HG03135 (cell line): ENCODE measurements around the gene IMPACT.

Experiments
- ATAC-seq: cut with Tn5 transposase; IDR thresholded peaks from one replicate; pipeline ENCODE4 v1.9.1; 2021; ENCODE audit warnings: mild to moderate bottlenecking, moderate library complexity; ENCODE audit not compliant: unreplicated experiment

The IMPACT gene

DNA sequence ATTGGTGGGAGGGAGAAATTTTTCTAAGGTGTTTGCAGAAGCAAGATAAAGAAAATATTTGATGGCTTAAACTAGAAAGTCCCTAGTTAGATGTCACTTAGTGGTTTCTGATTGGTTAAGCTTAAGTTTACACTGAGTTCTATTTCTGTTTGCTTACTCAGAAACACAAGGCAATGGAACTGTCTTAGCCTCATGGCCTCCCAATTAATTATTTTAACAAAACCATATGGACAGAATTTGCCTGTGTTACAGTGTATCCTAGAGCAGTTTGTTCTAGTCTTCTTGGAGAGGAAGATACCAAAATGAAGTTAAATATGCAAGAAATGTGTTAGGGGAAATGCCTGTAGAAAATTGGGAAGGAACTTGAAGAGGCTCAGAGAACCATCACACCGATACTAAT, 4.6 kb upstream of the IMPACT start:
- ATAC-seq, result no peak

DNA sequence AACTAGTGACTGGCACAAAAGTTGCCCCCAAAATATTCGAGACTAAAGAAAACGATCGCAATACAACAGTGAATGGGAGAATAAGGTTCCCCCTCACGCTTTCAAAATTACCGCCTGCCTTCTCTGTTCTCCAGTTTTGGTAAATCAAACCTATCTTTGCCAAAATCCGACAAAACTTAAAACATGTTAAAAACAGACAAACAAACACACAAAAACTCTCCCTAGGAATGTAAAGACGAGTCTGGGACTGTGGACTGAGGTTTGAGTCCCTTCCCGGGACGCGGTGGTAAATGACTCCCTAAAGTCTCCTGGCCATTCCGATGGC, 435 bp upstream of the IMPACT start:
- no peak for ATAC-seq

DNA sequence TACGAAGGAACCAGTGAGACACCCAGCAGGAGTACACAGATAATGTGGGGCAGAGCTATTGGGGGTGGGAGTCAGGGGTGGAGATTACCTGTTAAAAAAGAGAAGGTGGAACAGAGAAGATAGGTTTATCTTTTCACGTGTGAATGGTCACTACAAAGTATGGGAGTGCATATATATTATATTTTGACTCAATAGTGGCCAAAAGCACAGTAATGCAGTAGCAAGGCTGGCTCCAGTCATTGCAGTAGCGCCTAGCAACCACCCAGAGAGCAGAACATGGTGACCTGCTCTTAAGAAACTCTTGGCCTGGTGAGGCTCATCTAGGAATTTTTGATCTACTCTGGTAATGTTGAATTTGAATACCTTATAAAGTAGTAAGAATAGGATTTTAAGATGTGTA, 1.0 kb downstream of the IMPACT start:
- no peak for ATAC-seq

DNA sequence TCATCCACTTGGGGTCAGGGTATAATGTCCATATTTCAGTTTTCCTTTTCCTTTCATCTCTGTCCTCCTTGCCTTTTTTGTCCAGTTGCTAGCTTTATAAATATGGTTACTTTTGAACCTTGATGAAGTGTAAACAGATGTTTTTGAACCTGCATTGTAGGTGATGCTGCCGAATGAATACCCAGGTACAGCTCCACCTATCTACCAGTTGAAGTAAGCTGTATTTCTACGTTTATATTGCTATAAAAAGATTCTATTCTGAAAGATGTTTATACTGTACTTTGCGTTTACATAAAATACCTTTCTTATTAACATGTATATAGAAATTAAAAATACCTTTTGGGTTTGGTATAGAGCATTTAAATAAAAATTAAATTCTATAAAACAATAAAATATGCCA, 2.2 kb downstream of the IMPACT start:
- ATAC-seq, result no peak

DNA sequence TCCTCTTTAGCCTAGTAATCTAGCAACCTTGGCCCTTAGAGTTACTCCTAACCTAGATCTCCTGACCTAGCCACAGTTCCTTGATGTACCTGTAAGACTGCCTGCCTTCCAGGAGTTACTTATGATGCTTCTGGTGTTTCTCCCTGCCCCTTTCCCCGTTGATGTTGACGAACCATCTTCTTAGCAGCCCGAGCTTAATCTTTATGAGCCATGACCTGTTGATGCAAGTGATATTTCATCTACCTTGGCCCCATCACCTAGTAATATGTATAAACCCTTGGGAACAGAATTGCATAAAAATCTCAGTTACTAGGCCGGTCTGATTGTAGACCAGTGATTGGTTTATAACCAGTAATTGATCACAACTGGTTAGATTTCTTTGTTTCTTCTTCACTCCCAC, 2.7 kb downstream of the IMPACT start:
- no peak for ATAC-seq

DNA sequence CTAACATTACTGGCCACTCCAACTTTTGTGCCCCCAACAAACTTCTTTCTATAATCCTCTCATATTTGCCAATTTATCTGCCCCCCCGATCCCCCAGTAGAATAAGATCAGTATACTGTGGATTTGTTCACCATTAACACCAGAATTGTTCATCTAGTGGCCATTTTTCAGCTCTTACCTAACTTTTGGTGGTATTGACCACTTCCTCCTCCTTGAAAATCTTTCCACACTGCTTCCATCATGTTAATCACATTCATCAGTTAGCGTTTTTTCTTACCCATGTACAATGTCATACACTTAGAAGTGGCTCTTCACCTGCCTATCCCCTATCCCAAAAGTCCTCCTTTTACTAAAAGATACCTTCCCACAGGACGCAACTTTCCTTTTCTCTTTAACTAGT, 6.1 kb downstream of the IMPACT start:
- ATAC-seq, result no peak

DNA sequence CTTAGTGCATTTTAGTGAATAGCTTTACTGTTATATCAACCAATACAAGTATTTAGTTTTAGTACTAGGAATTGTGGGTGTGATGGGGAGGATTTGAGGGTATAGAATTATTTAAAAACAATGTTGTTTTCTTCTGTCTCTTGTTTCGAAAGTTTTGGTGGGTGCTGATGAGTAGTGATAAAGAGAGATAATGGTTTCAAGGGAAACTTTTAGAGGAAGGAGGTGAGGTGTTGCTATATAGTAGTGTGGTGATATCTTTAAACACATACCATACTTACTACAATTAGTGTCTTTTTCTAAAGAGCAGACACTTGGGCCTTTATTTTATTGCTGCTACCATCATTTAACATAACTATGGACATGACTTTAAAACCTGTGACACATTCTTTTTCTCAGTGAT, 10.5 kb downstream of the IMPACT start:
- no peak for ATAC-seq

DNA sequence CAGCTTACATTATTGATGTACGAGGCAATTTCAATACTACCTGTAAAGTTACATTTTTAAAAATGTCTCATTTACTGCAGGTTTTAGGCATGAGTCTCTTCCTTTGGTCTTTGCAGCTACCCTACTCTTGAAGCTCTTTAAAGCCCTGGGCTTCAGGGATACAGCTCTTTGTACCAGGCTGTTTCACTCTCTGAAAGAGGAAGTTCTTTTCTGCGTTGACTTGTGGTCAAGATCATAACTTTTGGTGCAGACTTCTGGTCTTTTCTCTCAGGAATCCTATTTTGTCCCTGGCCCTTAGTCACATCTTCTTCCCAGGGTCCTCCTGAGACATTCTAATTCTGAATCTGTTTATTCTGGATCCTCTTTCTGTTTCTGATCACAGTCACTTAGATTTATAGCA, 17.4 kb downstream of the IMPACT start:
- ATAC-seq, result no peak

DNA sequence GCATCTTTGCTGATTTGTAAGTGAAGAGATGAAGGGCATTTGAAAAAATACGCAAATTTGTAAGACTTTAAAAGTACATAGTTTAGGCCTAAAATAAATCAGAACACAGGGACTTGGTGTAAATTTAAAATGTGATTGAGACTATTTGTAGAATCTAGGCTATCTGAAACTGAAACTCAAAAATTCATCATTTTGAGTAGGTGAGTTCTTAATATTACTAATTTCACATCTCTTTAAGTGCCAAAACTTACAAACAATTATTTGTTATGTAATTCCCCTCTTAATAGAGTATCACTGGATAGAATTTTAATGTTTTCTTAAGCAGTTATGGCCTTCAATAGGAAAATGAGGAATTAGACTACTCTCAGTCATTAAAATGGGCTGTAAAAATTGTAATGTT, 20.0 kb downstream of the IMPACT start:
- ATAC-seq, result peak; percentile 62

DNA sequence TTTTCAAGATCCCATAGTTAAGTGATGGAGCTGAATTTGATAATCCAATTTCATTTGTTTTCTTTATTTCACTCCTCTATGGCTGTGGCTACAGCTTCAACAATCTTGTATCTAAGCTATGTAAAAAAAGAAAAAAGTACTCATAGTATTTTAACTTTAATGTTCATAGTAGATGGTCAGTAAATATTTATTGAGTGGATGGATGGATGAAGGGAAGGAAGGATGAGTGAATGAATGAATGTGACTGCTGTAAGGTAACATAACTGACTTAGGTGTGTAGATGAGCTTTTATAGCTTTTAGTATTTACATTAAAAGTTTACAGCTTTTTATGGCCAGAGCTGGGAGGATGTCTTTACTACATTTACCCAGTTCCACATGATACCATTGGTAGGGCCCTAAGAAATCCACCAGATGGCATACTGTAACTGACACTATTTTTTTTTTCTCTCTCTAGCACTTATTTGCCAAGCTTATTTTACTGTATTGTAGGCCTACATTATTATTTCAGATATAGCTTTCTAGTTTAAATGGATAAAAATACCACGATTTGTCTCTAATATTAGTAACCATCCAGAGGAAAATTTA, 20.6 kb downstream of the IMPACT start:
- no peak for ATAC-seq

DNA sequence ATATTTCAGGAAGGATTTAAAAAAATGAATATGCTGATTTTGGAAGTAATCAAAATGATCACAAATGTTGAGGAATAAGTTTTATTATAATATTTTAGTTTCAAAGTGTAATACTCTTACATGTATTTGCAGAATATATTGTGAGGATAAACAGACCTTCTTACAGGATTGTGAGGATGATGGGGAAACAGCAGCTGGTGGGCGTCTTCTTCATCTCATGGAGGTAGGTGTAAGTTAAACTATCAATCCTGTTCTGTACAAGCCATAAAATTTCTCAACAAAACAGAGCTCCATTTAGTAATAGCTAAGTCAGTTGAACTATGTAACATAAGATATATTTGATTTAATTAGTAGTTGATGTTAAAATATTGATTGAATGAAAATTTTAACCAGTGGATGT, 21.5 kb downstream of the IMPACT start:
- no peak for ATAC-seq

DNA sequence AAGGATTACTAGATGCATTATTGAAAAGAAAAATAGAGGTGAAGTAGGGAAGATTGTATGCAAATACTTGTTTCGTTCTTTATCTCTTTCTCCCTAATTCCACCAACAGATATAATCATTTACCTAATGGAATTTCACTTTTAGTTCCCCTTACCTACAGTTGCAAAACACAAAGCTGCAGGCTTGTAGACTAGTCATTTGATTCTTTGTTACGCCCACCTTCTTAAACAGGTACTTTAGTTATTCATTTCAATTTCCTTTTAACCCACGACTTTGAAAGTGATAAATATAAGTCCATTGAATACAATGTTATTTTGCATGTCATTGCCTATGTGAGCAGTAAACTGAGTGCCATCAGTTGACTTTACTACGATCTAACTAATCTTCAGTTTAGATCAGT, 30.1 kb downstream of the IMPACT start:
- peak; percentile 97 for ATAC-seq

DNA sequence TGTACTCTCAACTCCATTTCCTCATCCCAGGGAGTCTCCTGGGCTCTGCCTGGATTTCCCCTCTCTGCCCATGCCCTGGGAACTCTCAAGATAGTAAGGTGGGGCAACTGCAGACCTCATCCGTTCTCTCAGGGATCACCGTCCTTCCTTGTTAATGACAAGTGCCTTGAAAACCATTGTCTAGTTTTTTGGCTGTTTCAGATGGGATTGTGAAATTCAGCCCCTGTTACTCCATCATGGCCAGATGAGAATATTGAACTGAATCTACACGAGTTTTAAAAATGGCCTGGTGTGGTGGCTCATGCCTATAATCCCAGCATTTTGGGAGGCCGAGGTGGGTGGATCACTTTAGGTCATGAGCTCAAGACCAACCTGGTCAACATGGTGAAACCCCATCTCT, 33.3 kb downstream of the IMPACT start:
- ATAC-seq, result no peak

DNA sequence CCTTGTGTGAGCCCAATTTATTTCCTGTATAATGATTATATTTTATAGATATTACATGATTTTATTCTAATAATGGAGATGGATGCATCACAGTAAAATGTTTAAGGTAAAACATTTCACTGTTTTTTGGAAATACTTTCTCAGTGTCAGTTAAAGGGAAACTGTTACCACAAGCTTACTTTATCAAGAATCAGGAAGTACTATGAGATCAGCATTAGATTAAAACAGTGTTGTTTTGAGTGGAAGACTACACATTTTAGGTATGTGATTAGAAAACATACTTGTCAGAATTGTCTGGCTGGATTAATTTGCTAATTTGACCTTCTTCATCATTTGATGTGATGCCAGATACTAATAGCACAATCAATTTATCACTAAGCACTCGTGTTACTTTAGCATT, 33.9 kb downstream of the IMPACT start, which contains the start of gene HRH4:
Gene HRH4, plus strand, starts transcription at position 250 of the 400 bp plus-strand sequence. Its CDS starts 92 bp downstream, at position 342.
- no peak for ATAC-seq

DNA sequence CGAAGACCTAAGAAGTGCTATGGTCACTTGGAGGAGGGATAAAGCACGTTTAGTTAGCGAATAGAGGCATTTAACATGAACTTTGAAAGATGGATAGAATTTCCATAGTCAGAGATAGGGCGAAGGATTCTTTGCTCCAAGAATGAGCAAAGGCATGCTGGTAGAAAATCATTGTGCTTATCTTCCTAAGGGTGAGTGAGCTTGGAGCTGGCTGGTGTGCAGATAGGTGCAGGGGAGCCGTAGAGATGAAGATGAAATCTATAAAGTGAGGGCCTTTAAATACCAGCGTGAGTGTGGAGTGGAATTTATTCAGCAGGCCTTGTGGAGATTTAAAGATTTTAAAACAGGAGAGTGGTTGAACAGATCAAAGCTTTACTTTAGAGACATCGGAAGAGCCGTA, 35.5 kb downstream of the IMPACT start:
- ATAC-seq, result no peak

DNA sequence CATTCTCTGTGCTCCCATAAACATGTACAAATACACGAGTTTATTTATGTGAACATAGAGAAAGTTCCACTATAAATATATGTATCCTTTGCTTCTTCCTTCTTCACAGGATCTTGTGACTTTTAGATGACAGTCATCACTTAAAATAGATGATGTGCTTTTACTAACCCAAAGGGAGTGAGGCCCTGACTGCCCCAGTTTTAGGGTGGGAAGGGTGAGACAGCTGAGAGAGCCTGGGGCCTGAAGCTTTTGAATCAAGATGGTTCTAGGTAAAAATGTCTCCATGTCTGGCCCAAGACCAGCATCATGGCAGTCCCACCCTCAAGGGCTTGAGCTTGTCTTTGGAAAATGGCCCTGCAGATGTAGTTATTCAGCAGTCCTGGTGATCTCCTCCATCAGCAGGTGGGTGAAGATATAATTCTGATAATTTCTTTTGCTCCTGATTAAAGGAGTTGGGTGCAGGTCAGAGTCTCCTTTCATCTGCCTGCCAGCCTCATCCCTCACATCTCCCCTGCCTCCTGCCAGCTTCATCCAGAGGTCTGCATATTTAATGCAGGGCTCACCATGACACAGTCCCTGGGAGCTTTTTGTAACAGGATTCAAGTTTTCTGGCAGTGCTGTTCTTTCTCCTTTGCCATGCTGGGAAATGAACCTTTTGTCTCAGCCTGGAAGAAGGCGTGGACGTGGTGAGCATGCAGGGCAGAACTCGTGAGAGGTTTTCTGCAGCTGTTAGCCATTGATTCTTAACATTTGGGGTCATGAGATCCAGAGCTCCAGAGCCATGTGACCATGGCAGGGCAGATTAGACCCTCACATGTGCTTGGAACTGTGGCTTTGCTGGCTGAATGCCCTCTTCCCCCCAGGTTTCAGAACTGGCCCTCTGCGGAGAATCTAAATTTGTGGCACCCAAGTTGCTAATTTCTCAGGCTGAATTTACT, 36.6 kb downstream of the IMPACT start:
- ATAC-seq, result no peak

DNA sequence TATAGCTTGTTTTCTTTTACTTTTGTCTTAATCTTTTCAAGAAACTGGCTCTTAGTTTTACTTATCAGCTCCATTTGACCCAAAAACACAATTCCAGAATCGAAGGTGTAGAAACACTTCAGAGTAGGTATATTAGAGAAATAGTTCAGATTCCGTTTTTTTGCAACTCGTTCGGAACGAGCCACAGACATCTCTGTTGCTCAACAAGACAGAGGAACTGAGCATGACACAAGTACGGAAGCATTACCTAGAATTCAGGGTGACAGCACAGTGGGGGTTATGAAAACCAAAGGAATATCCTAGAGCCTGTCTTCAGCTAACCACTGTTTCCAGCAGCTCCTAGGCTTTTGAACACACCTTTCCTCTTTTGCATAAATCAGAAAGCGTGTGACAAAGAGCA, 39.0 kb downstream of the IMPACT start:
- ATAC-seq, result no peak

DNA sequence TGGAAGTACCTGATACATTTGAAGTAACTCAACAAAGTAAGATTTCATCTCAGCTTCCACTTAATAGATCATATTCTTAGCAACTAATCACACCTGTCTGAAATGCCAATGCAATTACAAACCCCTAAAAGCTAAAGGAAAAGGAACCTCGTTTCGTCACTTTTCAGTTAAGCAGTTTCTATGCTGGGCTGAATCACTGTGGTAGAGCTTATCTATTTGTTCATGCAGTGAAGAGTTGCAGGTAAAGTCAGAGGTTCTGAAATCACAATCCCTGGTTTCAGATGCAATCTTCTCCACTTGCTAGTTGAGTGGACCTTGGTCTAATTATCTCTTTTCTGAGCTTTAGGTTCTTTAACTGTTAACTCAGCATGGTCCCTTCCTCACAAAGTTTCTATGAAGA, 40.3 kb downstream of the IMPACT start:
- no peak for ATAC-seq

DNA sequence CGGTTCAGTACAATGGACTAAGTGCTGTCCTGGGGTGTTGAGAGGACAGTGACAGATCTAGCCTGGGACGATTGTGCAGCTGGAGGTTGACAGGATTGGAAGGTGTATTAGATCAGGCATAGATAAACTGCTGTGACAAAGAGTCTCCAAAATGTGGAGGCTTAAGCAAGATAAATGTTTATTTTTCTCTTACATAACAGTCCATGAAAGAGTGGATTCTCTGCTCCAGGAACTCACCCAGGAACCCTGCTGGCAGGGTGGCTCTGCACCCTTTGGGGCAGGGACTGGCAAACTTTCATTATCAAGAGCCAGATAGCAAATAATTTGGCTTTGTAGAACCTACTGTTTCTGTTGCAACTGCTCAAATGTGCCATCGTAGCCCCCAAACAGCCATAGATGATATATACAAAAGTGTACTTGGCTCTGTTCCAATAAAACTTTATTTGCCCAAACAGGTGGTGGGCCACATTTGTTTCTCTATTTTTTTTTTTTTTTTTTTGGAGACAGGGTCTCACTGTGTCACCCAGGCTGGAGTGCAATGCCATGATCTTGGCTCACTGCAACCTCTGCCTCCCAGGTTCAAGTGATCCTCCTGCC, 43.6 kb downstream of the IMPACT start:
- no peak for ATAC-seq

DNA sequence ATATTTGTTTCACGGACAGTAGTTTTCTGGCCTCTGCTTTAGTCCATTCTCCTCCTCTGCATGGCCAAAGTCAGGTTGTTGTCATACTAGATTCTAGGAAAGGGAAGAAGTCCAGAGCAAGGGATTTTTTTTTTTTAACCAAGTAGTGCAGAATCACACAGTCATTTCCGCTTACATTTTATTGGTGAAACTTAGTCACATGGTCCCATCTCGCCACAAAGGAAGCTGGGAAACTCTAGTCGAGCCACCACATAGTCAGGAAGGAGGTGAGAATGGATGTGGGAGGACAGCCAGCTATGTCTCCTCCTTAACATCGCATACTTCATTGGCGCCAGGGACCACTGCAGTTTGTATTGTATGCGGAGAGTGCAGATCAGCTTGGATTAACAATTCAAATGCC, 44.3 kb downstream of the IMPACT start:
- no peak for ATAC-seq

DNA sequence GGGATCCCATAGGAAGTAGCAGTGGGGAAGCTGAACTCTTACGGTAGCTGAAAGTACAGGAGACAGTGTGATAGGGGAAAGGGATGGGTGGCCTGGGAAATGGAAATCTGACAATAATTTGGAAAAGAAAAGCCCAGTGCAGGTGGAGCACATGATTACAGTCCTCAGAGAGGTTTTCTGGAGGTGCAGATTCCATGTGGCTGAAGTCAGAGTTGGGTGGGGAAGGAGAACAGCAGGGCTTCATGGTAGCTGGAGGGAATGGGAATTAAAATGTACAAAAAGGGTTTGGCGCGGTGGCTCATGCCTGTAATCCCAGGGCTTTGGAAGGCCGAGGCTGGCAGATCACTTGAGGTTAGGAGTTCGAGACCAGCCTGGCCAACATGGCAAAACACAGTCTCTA, 46.1 kb downstream of the IMPACT start:
- no peak for ATAC-seq

DNA sequence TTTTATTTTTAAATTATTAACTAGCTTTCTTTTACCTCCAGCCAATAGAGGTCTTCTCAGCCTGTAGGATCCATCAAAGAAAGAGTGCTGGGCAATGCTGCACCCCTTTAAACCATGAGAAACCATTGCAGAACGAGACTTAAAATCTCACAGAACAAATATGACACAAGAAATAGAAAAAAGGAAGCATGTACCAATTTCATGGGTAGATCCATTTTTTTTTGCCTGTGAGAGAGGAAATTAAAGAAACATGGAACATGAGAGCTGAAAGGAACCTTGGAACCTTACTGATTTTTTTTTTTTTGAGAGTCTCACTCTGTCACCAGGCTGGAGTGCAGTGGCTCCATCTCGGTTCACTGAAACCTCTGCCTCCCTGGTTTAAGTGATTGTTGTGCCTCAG, 47.9 kb downstream of the IMPACT start:
- ATAC-seq, result no peak
